HCEC 1CT (cell line): ENCODE results near the gene STK25.
"Not testable (repeated sequence)": the region's sequence is repeated elsewhere in the genome, so short reads cannot be mapped to it uniquely, and the experiment has no call there.

Experiments used
- DNase-seq: peaks from one replicate; pipeline ENCODE4 v3.0.0-alpha.2; 2017

STK25 gene

GRCh38 chr2:241507430-241508239 is 749 bp downstream of the STK25 start:
- DNase-seq, result peak; percentile 47

GRCh38 chr2:241506793-241507429 is 1.5 kb downstream of the STK25 start:
- no peak for DNase-seq

- DNase-seq, result not testable (repeated sequence)
Measured at GRCh38 chr2:241506317-241506716, 2.1 kb downstream of the STK25 start.

GRCh38 chr2:241505781-241506201 is 2.6 kb downstream of the STK25 start:
- DNase-seq, result no peak

GRCh38 chr2:241505086-241505780 is 3.2 kb downstream of the STK25 start:
- no peak for DNase-seq

GRCh38 chr2:241503776-241504392 is 4.5 kb downstream of the STK25 start:
- no peak for DNase-seq

GRCh38 chr2:241502281-241502680 is 6.1 kb downstream of the STK25 start:
- DNase-seq, result no peak

- no peak for DNase-seq
Measured at GRCh38 chr2:241501551-241501950, 6.8 kb downstream of the STK25 start.

- no peak for DNase-seq
Measured at GRCh38 chr2:241501099-241501541, 7.3 kb downstream of the STK25 start.

GRCh38 chr2:241500431-241500975 is 7.9 kb downstream of the STK25 start:
- DNase-seq, result no peak

- no peak for DNase-seq
Measured at GRCh38 chr2:241500016-241500415, 8.4 kb downstream of the STK25 start.

- DNase-seq, result no peak
Measured at GRCh38 chr2:241499146-241499965, 9.0 kb downstream of the STK25 start.

GRCh38 chr2:241498115-241499070 is 10.0 kb downstream of the STK25 start:
- DNase-seq, result no peak

GRCh38 chr2:241496904-241497877 is 11.2 kb downstream of the STK25 start:
- DNase-seq, result no peak

GRCh38 chr2:241496003-241496707 is 12.2 kb downstream of the STK25 start:
- no peak for DNase-seq

GRCh38 chr2:241495172-241496002 is 13.0 kb downstream of the STK25 start:
- DNase-seq, result no peak

- no peak for DNase-seq
Measured at GRCh38 chr2:241494311-241494908, 14.0 kb downstream of the STK25 start.
